Measurements from ENCODE around the gene SLC4A1AP. TPM values are rescaled to one million over a fixed set of nuclear protein-coding genes. Genes with fewer than 3 reads are reported as not detected.

Gene SLC4A1AP
- total RNA-seq, 1 donor from 2014 or later: 30.3 TPM

- DNase-seq (ENCODE audit: low read depth, low spot score): no peak
These were observed 74.8 kb downstream of the SLC4A1AP start for GRCh38 chr2:27738349-27739057.

- DNase-seq (ENCODE audit: low read depth, low spot score): no peak
These were observed 75.3 kb downstream of the SLC4A1AP start for GRCh38 chr2:27739058-27739373.

GRCh38 chr2:27741673-27742072, 78.0 kb downstream of the SLC4A1AP start:
- no peak for DNase-seq (ENCODE audit: low read depth, low spot score)

GRCh38 chr2:27742571-27742970, 78.9 kb downstream of the SLC4A1AP start:
- DNase-seq (ENCODE audit: low read depth, low spot score): no peak

Other genes with a start within 250 kb of the SLC4A1AP start
- gene NRBP1, start 235.3 kb upstream of the SLC4A1AP start, total RNA-seq: 122 and 137 TPM in 2 replicates
- gene KRTCAP3, start 221.5 kb upstream of the SLC4A1AP start, total RNA-seq: not detected in 2 replicates
- gene IFT172, start 174.1 kb upstream of the SLC4A1AP start, total RNA-seq: 27.5 and 30.3 TPM in 2 replicates
- 35.0 and 47.0 TPM in 2 replicates for gene FNDC4, start 168.7 kb upstream of the SLC4A1AP start, total RNA-seq
- gene GCKR, start 167.1 kb upstream of the SLC4A1AP start, total RNA-seq: 7.5 and 7.8 TPM in 2 replicates
- gene ZNF512, start 80.8 kb upstream of the SLC4A1AP start, total RNA-seq: 26.6 and 36.9 TPM in 2 replicates
- gene CCDC121, start 34.9 kb upstream of the SLC4A1AP start, total RNA-seq: 1.7 and 2.2 TPM in 2 replicates
- 54.9 and 68.2 TPM in 2 replicates for gene GPN1, start 34.8 kb upstream of the SLC4A1AP start, total RNA-seq
- 9.6 and 14.9 TPM in 2 replicates for gene SUPT7L, start 275 bp upstream of the SLC4A1AP start, total RNA-seq
- gene MRPL33, start 107.8 kb downstream of the SLC4A1AP start, total RNA-seq: 75.8 and 76.7 TPM in 2 replicates
- 0.67 and 0.79 TPM in 2 replicates for gene RBKS, start 226.5 kb downstream of the SLC4A1AP start, total RNA-seq
- 12.6 and 12.9 TPM in 2 replicates for gene BABAM2, start 226.8 kb downstream of the SLC4A1AP start, total RNA-seq

All from pulmonary artery endothelial cell (primary cell).